HG03135 (cell line): Measurements from ENCODE around the gene TFEB.

ENCODE experiments used
- ATAC-seq: cut with Tn5 transposase; IDR thresholded peaks from one replicate; pipeline ENCODE4 v1.9.1; 2021; ENCODE audit warnings: mild to moderate bottlenecking, moderate library complexity; ENCODE audit not compliant: unreplicated experiment

The TFEB gene

GRCh38 chr6:41692730-41693129 lies 42.7 kb downstream of the TFEB start:
- no peak for ATAC-seq

GRCh38 chr6:41692080-41692675 lies 43.2 kb downstream of the TFEB start:
- no peak for ATAC-seq

- no peak for ATAC-seq
These were observed 43.9 kb downstream of the TFEB start for GRCh38 chr6:41691426-41692079.

- no peak for ATAC-seq
These were observed 44.7 kb downstream of the TFEB start for GRCh38 chr6:41690541-41691330.

- no peak for ATAC-seq
These were observed 46.0 kb downstream of the TFEB start for GRCh38 chr6:41689171-41690008.

- no peak for ATAC-seq
These were observed 47.0 kb downstream of the TFEB start for GRCh38 chr6:41688256-41688965.

GRCh38 chr6:41687501-41688175 lies 47.8 kb downstream of the TFEB start:
- no peak for ATAC-seq

- no peak for ATAC-seq
These were observed 49.6 kb downstream of the TFEB start for GRCh38 chr6:41685641-41686380.

- no peak for ATAC-seq
These were observed 50.9 kb downstream of the TFEB start for GRCh38 chr6:41684311-41685180.

GRCh38 chr6:41683523-41684310 lies 51.7 kb downstream of the TFEB start:
- ATAC-seq = peak; percentile 59

GRCh38 chr6:41683273-41683522 lies 52.2 kb downstream of the TFEB start:
- ATAC-seq = no peak

GRCh38 chr6:41682497-41683272 lies 52.7 kb downstream of the TFEB start:
- no peak for ATAC-seq

GRCh38 chr6:41682056-41682477 lies 53.3 kb downstream of the TFEB start:
- peak; percentile 44 for ATAC-seq

GRCh38 chr6:41680182-41680965 lies 55.0 kb downstream of the TFEB start:
- ATAC-seq = no peak

GRCh38 chr6:41679696-41680095 lies 55.7 kb downstream of the TFEB start:
- no peak for ATAC-seq

- ATAC-seq = no peak
These were observed 56.8 kb downstream of the TFEB start for GRCh38 chr6:41678511-41679084.
